Kidney tubule cell (primary cell): Measurements from ENCODE around the gene BCAR1.

Experiments used
- DNase-seq: peaks from one replicate; pipeline ENCODE4 v3.0.0-alpha.2; 2018; ENCODE audit warnings: low spot score

The BCAR1 gene

DNA sequence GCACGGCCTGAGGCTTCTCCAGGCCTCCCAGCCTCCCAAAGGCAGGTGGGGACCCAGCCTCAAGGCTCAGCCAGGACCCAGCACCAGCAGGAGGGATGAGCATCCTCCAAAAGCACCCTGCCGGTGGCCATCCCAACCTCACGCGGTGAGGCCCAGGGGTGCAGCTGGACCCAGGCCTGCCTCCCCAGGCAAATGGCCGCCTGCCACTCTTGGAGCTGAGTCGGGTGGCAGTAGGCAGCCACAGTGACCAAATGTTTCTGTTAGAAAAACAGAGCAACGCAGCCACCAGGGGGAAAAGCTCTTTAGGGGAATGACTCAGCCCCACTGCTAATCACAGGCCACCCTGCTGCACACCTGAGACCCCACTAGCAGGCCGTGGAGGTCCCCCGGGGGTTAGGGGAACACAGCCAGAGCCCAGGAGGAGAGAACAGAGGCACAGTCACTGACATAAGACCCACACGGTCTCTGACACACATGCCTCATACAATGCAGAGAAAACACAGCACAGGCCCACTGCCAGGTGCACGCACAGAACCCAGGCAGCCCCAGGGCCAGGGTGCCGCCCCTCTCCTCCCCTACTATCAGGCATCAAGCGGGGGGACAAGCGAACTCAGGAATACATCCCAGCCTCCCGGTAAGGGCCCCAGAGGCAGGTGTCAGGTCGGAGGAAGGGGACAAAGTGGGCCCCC is 12.4 kb downstream of the BCAR1 start:
- DNase-seq = peak; percentile 51

DNA sequence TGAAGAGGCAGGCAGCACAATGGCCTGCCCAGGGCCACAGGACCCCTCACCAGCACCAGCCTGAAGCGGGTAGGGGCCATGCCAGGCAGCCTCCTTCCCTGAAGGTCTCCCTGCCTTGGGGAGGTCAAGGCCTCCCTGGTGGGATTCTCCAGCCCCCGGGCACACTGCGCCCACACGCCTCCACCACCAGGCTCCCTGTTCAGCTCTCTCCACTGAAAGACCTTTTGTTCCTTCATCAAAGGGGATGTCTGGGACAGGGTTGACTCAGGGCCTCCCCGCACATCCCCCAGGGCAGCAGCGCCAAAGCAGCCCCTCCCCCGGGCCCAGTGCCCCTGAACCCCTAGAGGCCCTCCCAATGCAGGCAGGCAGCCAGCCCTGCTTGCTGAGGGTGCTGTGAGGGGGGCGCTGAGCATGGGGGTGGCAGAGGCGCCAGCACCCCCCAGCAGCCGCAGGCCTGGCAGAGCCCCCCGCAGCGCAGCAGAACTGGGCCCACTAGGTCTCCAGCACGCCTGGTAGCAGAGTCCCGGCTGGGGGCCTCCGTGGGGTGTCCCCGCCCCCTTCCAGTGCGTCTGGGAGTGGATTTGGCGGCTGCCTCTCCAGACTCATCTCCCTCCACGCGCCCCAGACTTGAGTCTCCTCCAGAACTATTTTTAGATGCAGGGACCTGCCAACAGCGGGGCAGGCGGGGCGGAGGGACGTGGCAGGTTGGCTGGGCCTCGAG is 13.1 kb downstream of the BCAR1 start:
- DNase-seq = peak; percentile 46

DNA sequence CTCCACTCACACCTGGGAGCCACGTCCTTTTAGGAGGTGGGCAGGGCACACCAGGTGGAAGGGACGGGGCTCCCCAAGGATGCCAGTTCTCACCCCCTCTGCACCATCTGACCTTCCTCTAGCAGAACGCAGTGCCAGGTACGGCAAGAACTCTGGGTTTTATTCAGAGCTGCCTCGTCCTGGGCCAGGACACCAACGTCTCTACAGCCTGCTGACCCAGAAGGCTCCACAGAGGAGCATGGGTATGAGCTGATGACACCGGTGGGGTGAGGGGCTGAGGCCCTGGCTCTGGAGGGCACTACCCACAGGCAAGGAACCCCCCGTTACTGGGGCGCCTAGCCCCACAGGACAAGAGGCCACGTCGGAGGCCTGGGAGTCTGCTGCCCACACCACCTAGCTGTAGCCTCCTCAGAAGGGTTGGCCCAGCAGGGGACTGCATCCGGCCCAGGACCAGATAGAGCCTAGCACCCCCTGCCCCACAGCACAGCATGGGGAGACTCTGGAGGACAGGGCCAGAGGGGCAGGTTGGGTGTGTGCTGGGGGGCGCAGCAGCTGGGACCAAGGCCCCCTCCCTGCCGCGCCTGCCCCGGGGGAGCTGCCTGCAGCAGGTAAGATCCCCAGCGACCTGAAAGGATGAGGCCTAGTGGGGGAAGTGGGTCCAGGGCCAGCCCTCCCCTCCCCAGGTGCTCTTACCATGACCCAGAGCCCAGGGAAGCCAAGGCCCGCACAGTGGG is 13.9 kb downstream of the BCAR1 start:
- no peak for DNase-seq

DNA sequence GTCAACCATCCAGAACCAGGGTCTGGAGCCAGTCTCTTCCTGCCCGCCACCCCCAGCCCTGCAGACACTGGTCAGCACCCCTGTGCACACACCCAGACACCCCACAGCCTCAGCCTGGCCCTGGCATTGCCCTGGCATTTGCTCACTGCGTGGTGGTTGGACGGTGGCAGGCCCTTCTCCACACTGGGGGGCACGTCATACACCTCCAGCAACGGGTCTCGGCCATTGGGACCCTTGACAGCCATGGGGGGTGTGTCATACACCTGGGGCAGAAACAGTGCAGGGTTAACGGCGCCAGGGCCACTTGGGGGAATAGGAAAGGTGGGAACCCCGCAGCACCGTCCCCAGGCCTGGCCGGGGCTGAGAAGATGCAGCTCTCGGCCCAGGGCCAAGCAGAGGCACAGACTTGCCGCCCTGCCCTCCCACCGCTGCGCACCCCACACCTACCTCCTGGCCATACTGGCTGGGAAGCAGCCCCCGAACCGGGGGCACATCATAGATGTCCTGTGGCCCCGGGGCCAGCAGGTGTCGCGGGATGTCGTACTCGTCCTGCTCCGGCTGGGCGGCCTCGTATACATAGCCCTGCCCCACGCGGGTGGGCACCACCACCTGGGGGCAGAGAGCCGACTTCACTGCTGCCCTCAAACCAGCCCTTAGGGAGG is 14.6 kb downstream of the BCAR1 start:
- DNase-seq = no peak

DNA sequence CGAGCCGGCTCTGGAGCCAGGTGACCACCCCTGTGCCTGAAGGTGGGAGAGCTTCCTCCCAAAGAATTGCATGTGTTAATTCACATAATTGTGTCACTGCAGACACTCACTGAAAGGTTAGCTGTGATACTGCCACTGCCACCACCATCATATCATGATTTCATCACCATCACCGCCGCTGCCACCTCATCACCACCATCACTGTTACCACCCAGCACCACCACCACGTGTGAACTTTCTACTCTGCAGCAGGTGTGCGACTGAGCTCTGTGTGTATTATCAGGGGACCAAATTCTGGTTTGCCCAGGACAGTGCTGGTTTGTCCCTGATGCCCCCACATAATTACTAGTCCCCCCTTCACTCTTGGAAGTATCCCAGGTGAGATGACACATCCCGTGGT is 15.2 kb downstream of the BCAR1 start:
- DNase-seq = no peak

DNA sequence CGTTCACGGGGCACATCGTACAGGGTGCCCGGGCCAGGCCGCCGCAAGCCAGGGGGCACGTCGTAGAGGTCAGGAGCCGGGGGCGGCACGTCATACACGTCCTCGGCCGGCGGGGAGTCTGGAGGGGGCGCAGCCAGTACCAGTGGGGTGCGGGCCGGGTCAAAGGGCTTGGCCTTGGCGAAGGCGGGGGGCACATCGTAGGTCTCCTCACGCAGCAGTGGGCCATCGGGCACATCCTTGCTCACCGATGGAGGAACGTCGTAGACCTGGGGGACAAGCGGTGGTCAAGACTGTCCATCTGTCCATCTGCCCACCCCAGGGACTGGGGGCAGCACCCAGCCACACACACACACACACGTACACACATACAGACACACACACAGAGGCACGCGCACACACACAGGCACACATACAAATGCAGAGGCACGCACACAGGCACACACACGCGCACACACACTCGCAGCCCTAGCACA is 15.7 kb downstream of the BCAR1 start:
- DNase-seq = no peak

DNA sequence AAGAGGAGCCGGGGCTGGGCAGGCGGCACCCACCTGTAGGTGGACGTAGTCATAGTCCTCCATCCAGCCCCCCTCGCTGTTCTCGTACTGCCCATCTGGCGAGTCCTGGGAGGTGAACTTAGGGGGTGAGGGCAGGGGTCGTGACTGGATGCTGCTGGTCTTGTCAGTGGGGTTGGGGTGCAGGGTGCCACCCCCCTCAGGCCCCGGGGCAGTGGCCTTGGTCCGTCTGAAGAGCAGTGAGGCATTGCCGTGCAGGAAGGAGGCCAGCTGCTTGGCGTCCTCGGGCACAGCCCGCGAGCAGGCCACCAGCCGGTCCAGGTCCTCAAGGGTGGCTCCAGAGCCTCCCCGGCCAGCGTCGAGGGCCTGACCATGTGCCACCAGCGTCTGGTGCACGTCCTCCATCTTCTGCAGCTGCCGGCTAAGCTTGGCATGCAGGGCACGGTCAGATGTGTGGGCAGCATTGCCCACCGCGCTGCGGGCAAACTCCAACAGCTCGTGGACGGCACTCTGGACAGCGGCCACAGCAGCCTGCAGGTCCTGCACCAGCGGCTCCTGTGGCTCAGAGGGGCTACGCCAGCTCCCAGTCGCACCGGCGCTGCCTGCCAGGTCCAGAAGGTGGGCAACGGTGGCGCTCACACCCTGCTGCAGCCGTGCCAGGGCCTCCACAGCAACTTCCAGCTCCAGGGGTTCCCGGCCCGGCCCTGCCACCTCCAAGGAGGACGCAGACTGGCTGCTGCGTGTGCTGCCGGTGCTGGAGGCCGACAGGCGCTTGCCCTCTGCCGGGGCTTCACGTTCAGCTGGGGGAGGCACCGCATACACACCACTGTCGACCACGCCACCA is 16.3 kb downstream of the BCAR1 start:
- DNase-seq = no peak

DNA sequence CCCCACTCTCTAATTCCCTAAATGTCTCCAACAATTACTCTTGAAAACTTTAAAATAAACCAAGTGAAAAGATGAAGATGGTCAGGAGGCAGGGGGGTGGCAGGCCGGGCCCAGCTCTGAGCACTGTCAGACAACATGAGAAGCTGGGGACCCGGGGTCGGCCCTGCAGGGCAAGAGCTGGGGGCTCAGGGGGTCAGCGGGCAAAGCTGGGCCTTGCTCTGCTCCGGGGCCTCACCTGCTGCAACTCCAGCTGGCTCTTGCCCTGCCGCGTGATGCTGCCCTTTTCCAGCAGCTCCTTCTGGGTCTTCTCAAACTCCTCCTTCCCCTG is 17.8 kb downstream of the BCAR1 start:
- DNase-seq = no peak

DNA sequence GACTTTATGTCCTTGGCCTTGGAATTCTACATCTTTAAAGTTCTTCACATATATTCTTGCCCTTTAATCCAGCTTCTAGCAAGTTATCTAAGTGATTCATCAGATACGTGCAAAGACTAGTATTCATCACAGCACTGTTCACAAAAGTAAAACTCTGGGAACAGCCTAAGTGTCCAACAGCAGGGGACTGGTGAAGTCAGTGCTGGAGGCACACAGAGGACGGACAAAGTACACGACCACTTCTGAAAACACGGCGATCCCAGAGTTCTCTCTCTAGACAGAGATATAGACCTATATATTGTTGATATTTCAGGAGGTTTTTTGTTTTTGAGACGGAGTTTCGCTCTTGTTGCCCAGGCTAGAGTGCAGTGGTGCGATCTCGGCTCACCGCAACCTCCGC is 19.9 kb downstream of the BCAR1 start:
- DNase-seq = no peak

DNA sequence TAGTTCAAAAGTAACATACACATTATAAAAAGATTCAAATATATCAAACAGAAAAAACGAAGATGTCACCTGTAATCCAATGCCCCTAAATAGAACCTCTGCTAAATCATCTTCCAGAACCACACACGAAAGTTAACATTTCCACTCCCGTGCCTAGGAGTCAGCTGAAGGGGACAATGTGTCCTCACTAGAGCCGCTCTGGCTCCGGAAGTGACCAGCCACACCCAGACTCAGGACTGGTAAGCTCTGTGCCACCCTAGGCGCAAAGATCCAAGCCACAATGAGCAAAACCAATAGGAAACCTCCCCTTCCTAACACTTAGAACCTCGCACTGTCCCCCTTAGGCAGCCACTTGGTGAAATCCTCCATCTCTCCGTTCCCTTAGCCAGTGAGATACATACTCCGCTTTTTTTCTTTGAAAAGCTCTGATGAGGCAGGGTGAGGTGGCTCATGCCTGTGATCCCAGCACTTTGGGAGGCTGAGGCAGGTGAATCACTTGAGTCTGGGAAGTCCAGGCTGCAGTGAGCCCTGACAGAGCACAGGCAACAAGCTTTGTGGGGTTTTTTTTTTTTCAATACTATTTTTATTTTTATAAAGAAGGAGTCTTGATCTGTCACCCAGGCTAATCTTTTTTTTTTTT is 20.8 kb downstream of the BCAR1 start:
- peak; percentile 78 for DNase-seq

DNA sequence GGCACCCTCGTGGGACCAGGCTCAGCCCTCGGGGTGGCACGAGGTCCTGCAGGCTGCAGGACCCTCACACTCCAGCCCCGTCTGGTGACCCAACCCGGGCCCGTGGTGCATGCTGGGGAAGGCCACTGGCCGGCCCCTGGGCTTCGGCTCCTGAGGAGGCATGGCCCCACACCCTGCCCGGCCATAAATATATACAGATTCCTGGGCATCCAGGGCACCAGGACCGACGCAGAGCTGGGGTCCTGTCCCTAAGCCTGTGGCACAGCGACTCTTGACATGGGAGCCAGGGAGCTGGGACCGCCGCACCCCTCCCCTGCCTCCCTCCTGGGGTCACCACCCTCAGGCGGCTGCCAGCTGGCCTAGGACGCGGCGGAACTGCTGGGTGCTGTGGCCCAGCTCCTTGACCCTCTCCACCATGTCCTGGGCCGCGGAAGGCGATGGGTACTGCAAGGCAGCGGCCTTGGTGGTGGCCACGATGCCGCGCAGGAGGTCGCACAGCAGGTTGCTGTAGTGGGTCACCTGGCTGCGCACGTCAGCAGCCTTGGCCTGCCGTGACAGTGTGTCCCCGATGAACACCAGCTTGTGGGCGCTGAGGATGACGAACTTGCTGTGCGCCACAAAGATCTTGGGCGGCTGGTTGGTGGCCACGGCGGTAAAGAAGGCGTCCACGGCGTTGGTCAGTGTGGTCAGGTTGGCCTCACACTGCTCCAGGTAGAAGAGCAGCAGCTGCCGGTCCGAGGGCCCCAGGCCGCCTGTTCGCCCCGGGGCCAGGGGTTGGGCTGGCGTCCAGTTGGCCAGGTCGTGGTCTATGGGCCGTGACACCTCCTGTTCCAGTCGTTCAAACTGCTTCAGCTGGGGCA is 22.0 kb downstream of the BCAR1 start:
- DNase-seq = no peak

DNA sequence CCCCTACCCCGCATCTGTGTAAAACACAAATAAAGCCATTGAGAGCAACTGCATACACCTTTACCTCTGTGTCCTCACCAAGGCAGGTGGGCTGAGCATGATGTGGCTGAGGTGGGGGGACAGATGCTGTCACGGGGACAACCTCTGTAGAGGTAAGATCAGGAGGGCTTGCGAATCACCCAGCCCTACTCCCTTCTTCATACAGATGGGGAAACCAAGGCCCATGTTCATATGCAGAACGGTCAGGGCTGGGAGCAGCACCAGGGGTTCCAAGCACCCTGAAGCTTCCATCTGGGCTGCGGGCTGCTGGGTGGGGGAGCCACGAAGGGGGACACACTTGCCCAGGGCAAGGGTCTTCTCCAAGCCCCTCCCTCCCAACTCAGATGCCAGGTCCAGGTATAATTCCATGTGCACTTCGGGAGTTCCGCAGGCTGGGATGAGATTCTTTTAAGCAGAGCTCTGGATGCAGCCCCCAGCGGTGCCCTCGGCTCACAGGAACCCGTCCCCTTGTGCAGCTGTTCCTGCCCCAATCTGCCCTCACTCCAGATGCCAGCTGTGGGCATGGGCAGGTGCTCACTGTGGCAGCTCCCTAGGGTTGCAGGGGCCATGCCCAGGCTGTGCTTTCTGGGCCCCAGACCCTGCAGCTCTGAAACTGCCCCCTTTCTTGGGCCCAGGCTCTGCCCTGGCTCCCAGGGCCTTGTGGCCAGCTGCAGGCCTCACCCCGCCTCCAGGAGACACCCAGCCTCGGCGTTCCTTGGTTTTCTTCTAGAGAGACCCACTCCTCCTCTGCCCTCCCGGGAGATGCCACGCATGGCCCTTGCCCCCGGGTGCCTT is 23.1 kb downstream of the BCAR1 start:
- no peak for DNase-seq

DNA sequence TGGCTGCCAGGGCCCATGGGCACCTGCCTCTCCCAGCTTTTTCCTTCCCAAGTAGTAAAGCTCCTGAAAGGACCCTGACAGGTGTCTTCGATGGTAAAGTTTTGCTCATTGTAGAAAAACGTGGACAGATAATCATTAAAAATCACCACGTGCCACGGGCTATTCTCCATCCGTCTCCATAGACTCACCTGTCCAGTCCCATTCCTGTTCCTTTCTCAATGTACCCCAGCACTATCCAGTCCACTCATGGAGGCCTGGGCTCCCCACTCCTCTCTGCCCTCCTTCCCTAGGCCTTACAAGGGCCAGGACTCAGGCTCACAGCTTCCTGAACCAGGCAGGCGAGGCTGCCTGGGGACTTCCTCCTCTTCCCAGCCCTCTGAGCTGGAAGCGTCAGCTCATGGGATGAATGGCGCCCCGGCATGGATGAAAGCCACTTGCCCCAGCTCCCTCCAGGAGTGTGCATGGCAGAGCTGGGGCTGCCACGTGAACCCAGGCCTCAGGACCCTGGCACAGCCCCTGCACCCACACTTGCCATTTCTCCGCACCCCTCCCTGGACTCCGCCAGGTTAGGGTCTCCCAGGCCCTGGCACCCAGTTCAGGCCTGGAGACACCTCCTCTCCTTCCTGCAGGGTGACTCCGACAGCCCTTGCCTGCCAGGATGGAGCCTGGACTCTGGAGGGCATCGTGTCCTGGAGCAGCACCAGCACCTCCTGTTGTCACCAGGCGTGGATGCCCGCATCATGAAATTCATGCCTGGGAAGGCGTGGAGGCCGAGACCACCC is 23.9 kb downstream of the BCAR1 start:
- no peak for DNase-seq

DNA sequence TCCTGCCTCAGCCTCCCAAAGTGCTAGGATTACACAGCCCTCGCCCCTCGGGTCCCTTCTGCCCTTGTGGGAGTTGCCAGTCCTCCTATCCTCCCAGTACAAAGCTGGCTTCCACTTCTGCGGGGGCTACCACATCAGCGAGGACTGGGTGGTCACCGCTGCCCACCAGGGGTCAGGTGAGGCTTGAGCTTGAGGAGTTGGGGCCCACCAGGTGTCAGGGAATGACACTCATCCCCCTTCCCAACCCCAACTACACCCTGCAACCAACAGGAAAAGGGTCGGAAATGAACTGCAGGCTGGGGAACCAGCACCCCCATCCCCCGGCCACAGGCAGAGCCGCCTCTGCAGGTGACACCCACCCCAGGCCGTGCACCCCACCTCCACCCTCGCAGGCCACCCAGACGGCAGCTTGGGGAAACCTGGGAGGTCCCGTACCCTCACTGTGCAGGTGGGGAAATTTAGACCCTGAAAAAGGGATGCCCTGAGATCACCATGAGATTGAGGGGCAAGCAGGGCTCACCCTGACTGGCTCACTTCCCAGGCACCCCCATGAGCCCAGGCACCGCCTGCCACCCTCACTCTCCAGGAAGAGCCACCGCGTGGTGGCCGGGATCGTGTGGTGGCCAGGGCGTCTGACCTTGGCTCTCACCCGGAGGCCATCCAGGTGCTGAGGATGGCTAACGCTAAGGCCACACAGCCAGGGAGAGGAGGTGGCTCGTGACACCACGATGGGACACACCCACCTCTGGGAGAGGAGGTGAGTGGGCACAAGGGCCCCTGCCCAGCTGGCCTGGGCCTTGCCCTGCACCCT is 24.7 kb downstream of the BCAR1 start:
- DNase-seq = no peak

DNA sequence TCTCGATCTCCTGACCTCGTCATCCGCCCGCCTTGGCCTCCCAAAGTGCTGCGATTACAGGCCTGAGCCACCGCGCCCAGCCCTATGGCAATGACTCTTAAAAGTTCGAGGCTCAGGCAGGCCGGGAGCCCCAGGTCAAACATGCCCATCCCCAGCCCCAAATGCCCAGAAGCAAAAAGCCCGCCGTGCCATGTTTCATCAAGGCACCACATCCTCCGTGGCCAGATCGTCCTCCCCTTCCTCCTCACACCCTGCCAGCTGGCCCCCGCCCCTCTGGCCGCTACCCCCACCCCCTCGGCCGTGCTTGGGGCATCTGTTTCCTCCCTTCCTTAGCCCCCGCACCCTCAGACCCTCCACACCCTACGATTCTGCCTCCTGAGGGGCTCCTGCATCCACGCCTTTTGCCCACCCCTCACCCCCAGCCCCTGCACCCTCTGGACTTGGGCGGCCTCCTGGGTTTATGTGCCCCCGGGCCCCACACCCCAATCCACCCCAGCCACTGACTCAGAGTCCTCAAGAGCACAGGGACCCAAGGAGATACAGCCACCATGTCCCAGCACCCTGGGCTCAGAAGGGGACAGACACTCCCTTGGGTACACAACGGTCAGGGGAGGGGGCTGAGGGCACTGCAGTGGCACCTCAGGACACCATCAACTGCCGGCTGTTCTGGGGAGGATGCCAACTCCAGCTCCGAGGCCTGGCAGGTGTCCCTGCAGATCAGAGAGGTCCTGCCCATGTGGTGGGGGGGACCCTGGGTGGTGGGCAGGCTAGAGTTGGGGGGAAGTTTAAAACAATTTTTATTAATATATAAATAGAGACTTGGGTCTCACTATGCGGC is 25.5 kb downstream of the BCAR1 start:
- DNase-seq = no peak

DNA sequence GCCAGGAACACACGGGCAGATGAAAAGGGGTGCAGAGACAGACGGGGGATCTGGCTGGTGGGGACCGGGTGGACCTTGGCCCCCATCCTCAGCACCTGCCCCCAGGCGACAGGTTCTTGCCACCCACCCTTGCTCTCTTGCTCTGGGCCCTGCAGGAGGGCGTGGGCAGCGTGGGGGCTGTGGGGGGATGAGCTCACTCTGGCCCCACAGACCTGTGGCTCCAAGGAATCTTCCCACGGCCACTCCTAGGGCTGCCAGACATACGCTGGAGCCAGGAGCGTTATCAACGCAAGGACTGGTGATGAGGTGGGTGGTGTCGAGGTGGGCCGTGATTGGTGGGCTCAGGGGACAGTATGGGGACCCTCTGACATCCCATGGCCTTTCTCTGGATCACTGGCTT is 26.3 kb downstream of the BCAR1 start:
- peak; percentile 33 for DNase-seq
